ENCODE measurements around the gene NUB1.
A peak's percentile ranks its signal among the peaks of the same experiment; 100 is the strongest.

The NUB1 gene, protein sequence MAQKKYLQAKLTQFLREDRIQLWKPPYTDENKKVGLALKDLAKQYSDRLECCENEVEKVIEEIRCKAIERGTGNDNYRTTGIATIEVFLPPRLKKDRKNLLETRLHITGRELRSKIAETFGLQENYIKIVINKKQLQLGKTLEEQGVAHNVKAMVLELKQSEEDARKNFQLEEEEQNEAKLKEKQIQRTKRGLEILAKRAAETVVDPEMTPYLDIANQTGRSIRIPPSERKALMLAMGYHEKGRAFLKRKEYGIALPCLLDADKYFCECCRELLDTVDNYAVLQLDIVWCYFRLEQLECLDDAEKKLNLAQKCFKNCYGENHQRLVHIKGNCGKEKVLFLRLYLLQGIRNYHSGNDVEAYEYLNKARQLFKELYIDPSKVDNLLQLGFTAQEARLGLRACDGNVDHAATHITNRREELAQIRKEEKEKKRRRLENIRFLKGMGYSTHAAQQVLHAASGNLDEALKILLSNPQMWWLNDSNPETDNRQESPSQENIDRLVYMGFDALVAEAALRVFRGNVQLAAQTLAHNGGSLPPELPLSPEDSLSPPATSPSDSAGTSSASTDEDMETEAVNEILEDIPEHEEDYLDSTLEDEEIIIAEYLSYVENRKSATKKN

DNA sequence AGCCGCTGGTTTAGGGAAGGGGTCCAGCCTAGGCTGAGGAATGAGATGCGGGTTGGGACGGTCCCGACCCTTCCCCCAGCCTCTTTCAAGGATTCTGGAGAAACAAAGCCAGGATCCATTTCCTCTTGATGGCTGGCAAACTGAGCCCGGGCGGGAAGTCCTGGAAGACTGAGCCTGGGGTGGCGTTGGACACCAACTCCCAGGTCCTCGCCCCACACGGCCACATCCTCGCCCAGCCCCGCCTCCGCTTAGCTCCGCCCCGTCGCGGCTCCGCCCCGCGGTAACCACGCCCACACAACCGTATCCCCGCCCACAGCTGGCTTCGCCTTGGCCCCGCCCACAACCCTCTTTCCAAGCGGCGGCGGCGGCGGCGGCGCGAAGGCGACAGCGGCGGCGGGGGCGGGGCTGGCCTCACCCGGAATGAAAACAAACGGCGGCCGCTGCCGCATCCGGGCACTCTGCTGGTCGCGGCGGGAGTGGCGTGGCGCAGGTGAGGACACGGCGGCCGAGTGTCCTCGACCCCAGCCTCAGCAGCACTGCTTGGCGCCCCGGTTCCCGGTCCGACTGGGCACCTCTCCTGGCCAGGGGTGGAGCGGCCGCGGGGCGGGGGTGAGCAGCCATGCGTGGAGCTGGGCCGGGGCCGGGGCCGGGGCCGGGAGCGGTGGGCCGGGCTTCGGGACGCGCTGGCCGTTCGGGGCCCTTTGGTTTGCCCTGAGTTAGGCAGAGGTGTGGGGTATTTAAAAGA, at the start of gene NUB1:
TSS of gene NUB1 (plus strand) at position 456 of the 745 bp plus-strand sequence. CDS start 3,538 bp downstream, outside the sequence.
- TF ChIP-seq, protein P1, sequence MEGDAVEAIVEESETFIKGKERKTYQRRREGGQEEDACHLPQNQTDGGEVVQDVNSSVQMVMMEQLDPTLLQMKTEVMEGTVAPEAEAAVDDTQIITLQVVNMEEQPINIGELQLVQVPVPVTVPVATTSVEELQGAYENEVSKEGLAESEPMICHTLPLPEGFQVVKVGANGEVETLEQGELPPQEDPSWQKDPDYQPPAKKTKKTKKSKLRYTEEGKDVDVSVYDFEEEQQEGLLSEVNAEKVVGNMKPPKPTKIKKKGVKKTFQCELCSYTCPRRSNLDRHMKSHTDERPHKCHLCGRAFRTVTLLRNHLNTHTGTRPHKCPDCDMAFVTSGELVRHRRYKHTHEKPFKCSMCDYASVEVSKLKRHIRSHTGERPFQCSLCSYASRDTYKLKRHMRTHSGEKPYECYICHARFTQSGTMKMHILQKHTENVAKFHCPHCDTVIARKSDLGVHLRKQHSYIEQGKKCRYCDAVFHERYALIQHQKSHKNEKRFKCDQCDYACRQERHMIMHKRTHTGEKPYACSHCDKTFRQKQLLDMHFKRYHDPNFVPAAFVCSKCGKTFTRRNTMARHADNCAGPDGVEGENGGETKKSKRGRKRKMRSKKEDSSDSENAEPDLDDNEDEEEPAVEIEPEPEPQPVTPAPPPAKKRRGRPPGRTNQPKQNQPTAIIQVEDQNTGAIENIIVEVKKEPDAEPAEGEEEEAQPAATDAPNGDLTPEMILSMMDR (conservative IDR thresholded peaks at IDR 0.05; ENCODE audit: control insufficient read depth, insufficient read depth, low read depth, low read length): no peak
- H3K4me3 ChIP-seq (ENCODE audit: control insufficient read depth, low read depth, low read length): peak within 1 kb of the TSS; percentile 68

DNA sequence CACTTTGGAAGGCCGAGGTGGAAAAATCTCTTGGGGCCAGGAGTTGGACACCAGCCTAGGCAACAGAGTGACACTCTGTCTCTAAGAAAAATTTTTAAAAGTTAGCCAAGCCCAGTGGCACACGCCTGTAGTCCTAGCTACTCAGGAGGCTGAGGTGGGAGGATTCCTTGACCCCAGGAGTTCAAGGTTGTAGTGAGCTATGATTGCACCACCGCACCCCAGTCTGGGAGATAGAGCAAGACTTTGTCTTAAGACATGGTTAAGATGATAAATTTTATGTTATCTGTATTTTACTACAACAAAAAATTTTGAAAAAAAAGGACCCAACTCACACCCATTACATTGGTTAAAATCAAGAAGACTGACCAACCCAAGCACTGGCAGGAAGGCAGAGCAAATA, 48.8 kb upstream of the NUB1 start:
- no peak for DNase-seq (ENCODE audit: low read depth)
- TF ChIP-seq, protein P1 (conservative IDR thresholded peaks at IDR 0.05; ENCODE audit: control insufficient read depth, insufficient read depth, low read depth, low read length): no peak

More for the DNA sequence above, at the start of gene NUB1:
- peak; percentile 77 for DNase-seq (ENCODE audit: low read depth)

DNA sequence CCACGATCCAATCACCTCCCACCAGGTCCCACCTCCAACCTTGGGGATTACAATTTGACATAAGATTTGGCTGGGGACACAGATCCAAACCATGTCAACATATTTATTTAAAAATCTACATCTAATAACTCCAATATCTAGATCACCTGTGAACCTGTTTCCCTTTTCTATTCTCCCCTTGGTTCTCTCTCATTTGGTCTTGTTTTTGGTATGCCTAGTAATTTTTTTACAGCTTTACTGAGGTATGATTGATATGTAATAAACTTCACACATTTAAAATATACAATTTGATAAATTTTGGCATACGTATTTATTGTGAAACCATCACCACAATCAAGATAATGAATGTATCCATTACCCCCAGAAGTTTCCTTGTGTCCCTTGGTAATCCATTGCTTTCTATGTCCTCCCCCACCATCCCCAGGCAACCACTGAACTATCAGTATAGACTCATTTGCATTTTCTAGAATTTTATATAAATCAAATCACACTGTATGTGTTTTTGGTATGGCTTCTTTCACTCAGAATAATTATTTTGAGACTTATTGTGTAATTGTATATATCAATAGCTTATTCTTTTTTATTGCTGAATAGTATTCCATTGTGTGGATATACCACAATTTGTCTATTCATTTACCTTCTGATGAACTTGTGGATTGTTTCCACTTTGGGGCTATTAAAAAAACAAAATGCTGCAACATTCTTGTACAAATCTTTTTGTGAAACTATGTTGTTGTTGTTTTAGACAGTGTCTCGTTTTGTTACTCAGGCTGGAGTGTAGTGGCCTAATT, 45.2 kb upstream of the NUB1 start:
- TF ChIP-seq, protein P1 (conservative IDR thresholded peaks at IDR 0.05; ENCODE audit: control insufficient read depth, insufficient read depth, low read depth, low read length): no peak
- H3K4me3 ChIP-seq (ENCODE audit: control insufficient read depth, low read depth, low read length): no peak overlapping the region
- no peak for DNase-seq (ENCODE audit: low read depth)

More for the DNA sequence above, 48.8 kb upstream of the NUB1 start:
- H3K4me3 ChIP-seq (ENCODE audit: control insufficient read depth, low read depth, low read length): no peak overlapping the region

DNA sequence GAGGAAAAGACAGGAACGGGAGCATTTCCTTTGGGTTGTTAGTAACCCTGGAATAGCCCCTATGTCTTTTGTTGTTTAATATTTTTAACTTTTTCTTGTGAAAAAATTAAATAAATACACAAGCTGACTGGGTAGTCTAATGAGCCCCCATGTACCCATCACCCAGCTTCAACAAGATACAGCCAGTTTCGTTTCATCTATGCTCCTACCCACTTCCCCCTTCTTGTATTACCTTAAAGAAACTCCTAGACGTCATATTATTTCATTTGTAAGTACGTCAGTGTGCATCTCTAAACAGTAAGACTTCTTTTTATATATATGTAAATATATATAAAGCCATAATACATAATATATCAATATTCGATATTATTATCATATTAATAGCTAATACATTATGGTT, 42.8 kb upstream of the NUB1 start:
- H3K4me3 ChIP-seq (ENCODE audit: control insufficient read depth, low read depth, low read length): no peak overlapping the region
- no peak for DNase-seq (ENCODE audit: low read depth)

DNA sequence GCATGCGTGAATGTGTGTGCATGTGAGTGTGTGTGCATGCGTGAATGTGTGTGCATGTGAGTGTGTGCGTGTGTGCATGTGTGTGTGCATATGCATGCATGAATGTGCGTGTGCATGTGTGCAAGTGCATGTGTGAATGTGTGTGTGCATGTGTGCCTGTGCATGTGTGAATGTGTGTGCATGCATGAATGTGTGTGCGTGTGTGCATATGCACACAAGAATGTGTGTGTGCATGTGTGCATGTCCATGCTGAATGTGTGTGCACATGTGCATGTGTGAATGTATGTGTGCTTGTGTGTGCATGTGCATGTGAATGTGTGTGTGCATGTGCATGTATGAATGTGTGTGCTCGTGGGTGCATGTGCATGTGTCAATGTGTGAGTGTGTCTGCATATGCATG, 42.1 kb upstream of the NUB1 start:
- no peak for DNase-seq (ENCODE audit: low read depth)
- TF ChIP-seq, protein P1 (conservative IDR thresholded peaks at IDR 0.05; ENCODE audit: control insufficient read depth, insufficient read depth, low read depth, low read length): no peak
- no peak overlapping the region for H3K4me3 ChIP-seq (ENCODE audit: control insufficient read depth, low read depth, low read length)

More for the DNA sequence above, 42.8 kb upstream of the NUB1 start:
- TF ChIP-seq, protein P1 (conservative IDR thresholded peaks at IDR 0.05; ENCODE audit: control insufficient read depth, insufficient read depth, low read depth, low read length): no peak

Data from fibroblast of mammary gland (primary cell).